ENCODE measurements around the gene PCBP3.

DNA sequence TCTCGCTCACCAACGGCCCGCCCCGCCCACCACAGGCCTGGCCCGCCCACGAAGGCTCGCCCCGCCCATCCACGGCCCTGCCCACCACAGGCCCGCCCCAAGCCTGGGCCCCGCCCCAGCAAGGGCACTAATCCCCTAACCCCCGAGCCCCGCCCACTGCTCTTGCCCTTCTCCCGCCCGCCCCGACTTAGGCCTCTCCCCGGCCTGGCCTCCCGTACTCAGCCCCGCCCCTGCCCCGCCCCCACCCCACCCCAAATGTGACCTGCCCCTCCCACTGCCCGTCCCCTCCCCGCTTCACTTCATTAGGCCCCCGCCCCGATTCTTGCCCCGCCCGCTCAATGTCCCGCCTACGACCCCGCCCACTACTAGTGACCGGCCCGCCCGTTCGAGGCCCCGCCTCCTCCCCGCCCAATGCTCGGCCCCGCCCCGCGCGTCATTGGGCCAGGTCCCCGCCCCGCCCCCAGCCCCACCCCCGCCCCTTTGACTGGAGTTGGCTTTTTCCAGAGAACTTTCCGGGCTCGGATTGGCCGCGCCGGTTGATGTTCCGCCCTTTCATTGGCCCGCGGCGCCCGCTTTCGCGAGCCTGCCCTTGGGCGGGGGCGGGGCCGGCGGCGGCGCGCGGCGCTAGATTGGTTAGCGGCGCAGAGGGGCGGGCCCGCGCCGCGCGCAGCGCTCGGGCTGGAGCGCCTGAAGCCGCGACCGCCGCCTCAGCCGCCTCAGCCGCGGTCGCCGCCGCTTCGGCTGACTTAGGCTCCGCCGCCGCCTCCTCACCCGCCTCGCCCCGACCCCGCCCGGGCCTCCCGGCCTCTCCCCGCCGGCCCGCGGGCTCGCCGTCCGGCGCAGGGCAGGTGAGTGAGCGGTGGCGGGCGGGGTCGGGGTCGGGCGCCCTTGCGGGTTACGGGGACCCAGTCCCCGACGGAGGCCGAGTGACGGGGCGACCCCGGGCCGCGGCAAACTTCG is at the start of gene PCBP3:
- TF ChIP-seq ZNF274 (IDR thresholded peaks at IDR 0.05; ENCODE audit: low read depth, low read length) = no peak
- TF ChIP-seq SUZ12 (IDR thresholded peaks at IDR 0.05; ENCODE audit: extremely low read depth, insufficient read depth, insufficient read length) = no peak
- TF ChIP-seq YY1 (IDR thresholded peaks at IDR 0.05; ENCODE audit: insufficient read depth, insufficient read length) = no peak
